ENCODE measurements around the gene TEX2. TPM values are rescaled to one million over a fixed set of nuclear protein-coding genes. Genes with fewer than 3 reads are reported as not detected.

The TEX2 gene
- total and polyA plus RNA-seq, 2 of the 13 experiments (the other 11 are each of a cell fraction or from before 2014, with no cell fraction given): 21.4 to 37.7 TPM

DNA sequence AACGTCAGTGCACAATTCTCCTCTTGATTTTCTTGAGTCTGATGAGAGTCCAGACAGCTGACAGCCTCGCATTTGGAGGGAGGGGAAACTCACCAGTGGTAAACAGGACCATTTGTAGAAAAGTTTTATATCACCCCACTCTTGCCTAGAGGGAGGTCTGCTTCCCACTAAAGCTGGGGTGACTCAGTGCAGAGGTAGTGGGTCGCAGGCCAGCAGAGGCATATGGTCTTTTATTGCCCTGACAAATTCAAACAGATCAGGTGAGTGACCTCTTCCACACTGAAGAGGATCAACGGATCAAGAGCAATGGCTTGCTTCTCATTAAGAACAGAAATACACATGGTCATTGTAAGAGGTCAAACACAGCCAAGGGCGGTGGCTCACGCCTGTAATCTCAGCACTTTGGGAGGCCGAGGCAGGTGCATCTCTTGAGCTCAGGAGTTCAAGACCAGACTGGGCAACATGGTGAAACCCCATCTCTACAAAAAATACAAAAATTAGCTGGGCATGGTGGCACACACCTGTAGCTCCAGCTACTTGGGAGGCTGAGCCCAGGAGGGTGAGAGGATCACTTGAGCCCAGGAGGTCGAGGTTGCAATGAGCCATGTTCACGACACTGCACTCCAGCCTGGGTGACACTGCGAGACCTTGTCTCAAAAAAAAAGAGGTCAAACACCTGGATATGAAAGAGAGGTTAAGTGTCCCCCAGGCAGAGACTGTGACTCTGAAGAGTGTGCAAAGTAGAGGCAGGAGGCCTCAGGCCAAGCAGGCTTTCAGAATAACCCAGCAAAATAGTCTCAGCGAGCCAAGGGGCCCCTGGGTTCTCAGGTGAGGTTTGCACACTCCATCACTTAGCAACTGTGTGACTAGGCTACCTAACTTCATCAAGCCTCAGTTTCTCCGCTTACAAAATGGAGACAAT is 76.6 kb downstream of the TEX2 start (continued):
- TF ChIP-seq ZNF768 (CRISPR knock-in tag; IDR thresholded peaks at IDR 0.05): no peak
- TF ChIP-seq ZNF790 (CRISPR knock-in tag; IDR thresholded peaks at IDR 0.05; ENCODE audit: borderline replicate concordance): no peak
- no peak for TF ChIP-seq NFIC (IDR thresholded peaks at IDR 0.05; ENCODE audit: low read length)
- TF ChIP-seq CTCF (CRISPR knock-in tag; IDR thresholded peaks at IDR 0.05): no peak
- no peak for TF ChIP-seq TIGD3 (CRISPR knock-in tag; IDR thresholded peaks at IDR 0.05; ENCODE audit: borderline replicate concordance)
- no peak for TF ChIP-seq ZNF121 (CRISPR knock-in tag; IDR thresholded peaks at IDR 0.05)
- no peak for TF ChIP-seq PAF1 (CRISPR knock-in tag; IDR thresholded peaks at IDR 0.05)
- no peak for TF ChIP-seq SAP130 (CRISPR knock-in tag; IDR thresholded peaks at IDR 0.05; ENCODE audit: low read depth)
- no peak for TF ChIP-seq ZSCAN21 (CRISPR knock-in tag; IDR thresholded peaks at IDR 0.05; ENCODE audit: borderline replicate concordance)
- TF ChIP-seq RXRA (CRISPR knock-in tag; IDR thresholded peaks at IDR 0.05): no peak
- TF ChIP-seq SAFB2 (CRISPR knock-in tag; IDR thresholded peaks at IDR 0.05; ENCODE audit: borderline replicate concordance, low read depth): no peak
- TF ChIP-seq ZNF788 (CRISPR knock-in tag; IDR thresholded peaks at IDR 0.05; ENCODE audit: borderline replicate concordance): no peak
- TF ChIP-seq MED13 (CRISPR knock-in tag; IDR thresholded peaks at IDR 0.05): no peak
- TF ChIP-seq MLLT10 (CRISPR knock-in tag; IDR thresholded peaks at IDR 0.05): no peak
- TF ChIP-seq MXI1 (IDR thresholded peaks at IDR 0.05; ENCODE audit: borderline replicate concordance, low read depth, low read length): no peak
- 0 out of 2 replicates have a peak, but pooled peaks have one; percentile 4 for TF ChIP-seq ZSCAN25 (CRISPR knock-in tag; IDR thresholded peaks at IDR 0.05)
- 0 out of 2 replicates have a peak, but pooled peaks have one; percentile 26 for TF ChIP-seq ZNF615 (CRISPR knock-in tag; IDR thresholded peaks at IDR 0.05; ENCODE audit: borderline replicate concordance)
- TF ChIP-seq ZNF850 (CRISPR knock-in tag; conservative IDR thresholded peaks at IDR 0.05): no peak
- no peak for TF ChIP-seq U2AF1 (optimal IDR thresholded peaks at IDR 0.05; ENCODE audit: low read depth, low read length)
- no peak for TF ChIP-seq SSRP1 (CRISPR knock-in tag; IDR thresholded peaks at IDR 0.05)
- TF ChIP-seq SIX1 (CRISPR knock-in tag; IDR thresholded peaks at IDR 0.05; ENCODE audit: borderline replicate concordance): no peak
- TF ChIP-seq, protein P1, sequence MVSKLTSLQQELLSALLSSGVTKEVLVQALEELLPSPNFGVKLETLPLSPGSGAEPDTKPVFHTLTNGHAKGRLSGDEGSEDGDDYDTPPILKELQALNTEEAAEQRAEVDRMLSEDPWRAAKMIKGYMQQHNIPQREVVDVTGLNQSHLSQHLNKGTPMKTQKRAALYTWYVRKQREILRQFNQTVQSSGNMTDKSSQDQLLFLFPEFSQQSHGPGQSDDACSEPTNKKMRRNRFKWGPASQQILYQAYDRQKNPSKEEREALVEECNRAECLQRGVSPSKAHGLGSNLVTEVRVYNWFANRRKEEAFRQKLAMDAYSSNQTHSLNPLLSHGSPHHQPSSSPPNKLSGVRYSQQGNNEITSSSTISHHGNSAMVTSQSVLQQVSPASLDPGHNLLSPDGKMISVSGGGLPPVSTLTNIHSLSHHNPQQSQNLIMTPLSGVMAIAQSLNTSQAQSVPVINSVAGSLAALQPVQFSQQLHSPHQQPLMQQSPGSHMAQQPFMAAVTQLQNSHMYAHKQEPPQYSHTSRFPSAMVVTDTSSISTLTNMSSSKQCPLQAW (CRISPR knock-in tag; IDR thresholded peaks at IDR 0.05): 0 out of 2 replicates have a peak, but pooled peaks have one; percentile 46
- no peak for TF ChIP-seq ZBTB3 (CRISPR knock-in tag; IDR thresholded peaks at IDR 0.05; ENCODE audit: borderline replicate concordance, low read depth)
- TF ChIP-seq, protein P2, sequence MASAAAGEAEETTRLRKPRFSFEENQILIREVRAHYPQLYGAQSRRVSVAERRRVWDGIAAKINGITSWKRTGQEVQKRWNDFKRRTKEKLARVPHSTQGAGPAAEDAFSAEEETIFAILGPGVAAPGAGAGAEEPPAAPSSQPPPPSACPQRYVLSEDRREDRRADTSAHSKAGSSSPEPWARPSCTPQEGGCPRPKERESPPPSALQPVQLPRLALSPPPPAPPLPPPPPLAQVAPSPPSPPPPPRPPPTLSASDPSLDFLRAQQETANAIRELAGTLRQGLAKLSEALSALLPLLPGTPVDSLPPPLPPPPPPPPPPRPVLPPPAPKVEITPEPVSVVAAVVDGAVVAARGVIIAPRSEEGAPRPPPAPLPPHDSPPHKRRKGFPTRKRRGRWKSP (CRISPR knock-in tag; IDR thresholded peaks at IDR 0.05): no peak
- no peak for TF ChIP-seq ZNF138 (CRISPR knock-in tag; IDR thresholded peaks at IDR 0.05; ENCODE audit: low read depth)

Measured in HepG2 (cell line).